G401 (cell line): ENCODE measurements around the gene CRY1. TPM values are rescaled to one million over a fixed set of nuclear protein-coding genes. Genes with fewer than 3 reads are reported as not detected.

Source experiments
- DNase-seq: peaks from one replicate; pipeline ENCODE4 v3.0.0-alpha.2; 2015; ENCODE audit warnings: low spot score
- in situ Hi-C: cut with HindIII; loops from 2 replicates; pipeline ENCODE4 v1.10.0; 2016; ENCODE audit warnings: low sequenced_read_pairs, mixed read lengths
- total RNA-seq: library from RNA; depleted of rRNA; stranded (reverse); fragments of >200 nt; shearing (Covaris generic); gene quantifications from 2 replicates; pipeline ENCODE4 v1.2.3, GENCODE V29; 2014

CRY1 gene
- total RNA-seq, 1 experiment from 2014 or later = 152 TPM

- no peak for DNase-seq
- in situ Hi-C loops = no loop called here
These were observed 111.6 kb downstream of the CRY1 start for GRCh38 chr12:106981788-106982187.

GRCh38 chr12:106980944-106981343 lies 112.4 kb downstream of the CRY1 start:
- no peak for DNase-seq
- in situ Hi-C loops = no loop called here

GRCh38 chr12:106978035-106978800 lies 115.1 kb downstream of the CRY1 start:
- peak; percentile 70 for DNase-seq
- in situ Hi-C loops = no loop called here

- no peak for DNase-seq
- in situ Hi-C loops = no loop called here
These were observed 116.7 kb downstream of the CRY1 start for GRCh38 chr12:106976668-106977067.

GRCh38 chr12:106975993-106976658 lies 117.2 kb downstream of the CRY1 start:
- DNase-seq = no peak
- in situ Hi-C loops = no loop called here

- in situ Hi-C loops = no loop called here
- no peak for DNase-seq
These were observed 118.3 kb downstream of the CRY1 start for GRCh38 chr12:106975098-106975497.

- in situ Hi-C loops = no loop called here
- no peak for DNase-seq
These were observed 118.8 kb downstream of the CRY1 start for GRCh38 chr12:106974511-106974910.

- no peak for DNase-seq
- in situ Hi-C loops = no loop called here
These were observed 119.8 kb downstream of the CRY1 start for GRCh38 chr12:106973545-106973944.

- in situ Hi-C loops = no loop called here
These were observed 122.3 kb downstream of the CRY1 start for GRCh38 chr12:106971065-106971464.

GRCh38 chr12:106964526-106964925 lies 128.8 kb downstream of the CRY1 start:
- in situ Hi-C loops = no loop called here
- DNase-seq = no peak

More at GRCh38 chr12:106971065-106971464, 122.3 kb downstream of the CRY1 start:
- DNase-seq = no peak

- in situ Hi-C loops = no loop called here
- DNase-seq = no peak
These were observed 131.1 kb downstream of the CRY1 start for GRCh38 chr12:106962286-106962685.

- in situ Hi-C loops = no loop called here
- DNase-seq = no peak
These were observed 132.9 kb downstream of the CRY1 start for GRCh38 chr12:106960443-106960842.

GRCh38 chr12:106957583-106957982 lies 135.8 kb downstream of the CRY1 start:
- in situ Hi-C loops = no loop called here
- no peak for DNase-seq

- peak; percentile 41 for DNase-seq
- in situ Hi-C loops = no loop called here
These were observed 137.2 kb downstream of the CRY1 start for GRCh38 chr12:106956048-106956578.

- in situ Hi-C loops = no loop called here
- peak; percentile 89 for DNase-seq
These were observed 137.8 kb downstream of the CRY1 start, which contains the start of gene TMEM263 for GRCh38 chr12:106955377-106956047. Gene TMEM263 (plus strand): TSS chr12:106955907. CDS start chr12:106967117, 11,210 bp downstream.

- DNase-seq = peak; percentile 43
- in situ Hi-C loops = no loop called here
These were observed 138.6 kb downstream of the CRY1 start for GRCh38 chr12:106954462-106955376.

- in situ Hi-C loops = no loop called here
- no peak for DNase-seq
These were observed 139.7 kb downstream of the CRY1 start for GRCh38 chr12:106953352-106954250.

GRCh38 chr12:106950591-106950990 lies 142.8 kb downstream of the CRY1 start:
- in situ Hi-C loops = no loop called here
- DNase-seq = no peak
